Smooth muscle cell of the brain vasculature (primary cell): Measurements from ENCODE around the gene PRAMEF2.
"Not testable (repeated sequence)": the region's sequence is repeated elsewhere in the genome, so short reads cannot be mapped to it uniquely, and the experiment has no call there.

Experiments used
- DNase-seq: peaks from one replicate; pipeline ENCODE4 v3.0.0-alpha.2; 2012; ENCODE audit warnings: low read depth, low spot score

Gene PRAMEF2

GRCh38 chr1:12856786-12857185, at the start of gene PRAMEF2:
Gene PRAMEF2, plus strand, starts transcription at chr1:12857086. Its CDS starts 1,924 bp downstream, at chr1:12859010.
- not testable (repeated sequence) for DNase-seq

GRCh38 chr1:12809933-12810332, 47.0 kb upstream of the PRAMEF2 start:
- no peak for DNase-seq

GRCh38 chr1:12810691-12811408, 46.0 kb upstream of the PRAMEF2 start:
- DNase-seq, result no peak

GRCh38 chr1:12811409-12811784, 45.5 kb upstream of the PRAMEF2 start:
- DNase-seq, result no peak

GRCh38 chr1:12819061-12819460, 37.8 kb upstream of the PRAMEF2 start:
- DNase-seq, result not testable (repeated sequence)

DNA sequence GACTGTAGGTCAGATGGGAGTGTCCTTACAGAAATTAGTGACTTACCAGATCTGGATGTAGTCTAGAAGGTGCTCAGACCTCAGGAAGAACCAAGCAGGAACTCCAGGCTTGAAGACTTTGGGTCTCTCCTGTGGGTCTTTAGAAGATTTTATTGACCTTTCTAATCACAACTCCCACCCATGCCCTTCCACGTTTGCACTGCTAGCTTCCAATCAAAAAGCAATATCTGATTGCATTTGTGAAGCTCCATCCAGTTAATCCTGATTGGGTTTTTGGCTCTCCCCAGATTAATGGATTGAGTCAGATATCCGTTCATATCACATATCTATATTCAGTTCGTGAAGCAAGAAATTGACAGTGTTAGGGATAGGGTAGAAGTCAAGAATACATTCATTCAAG, 25.6 kb upstream of the PRAMEF2 start, which contains the start of gene PRAMEF11:
Gene PRAMEF11, minus strand, starts transcription at position 101 of the 400 bp plus-strand sequence. CDS start 2,621 bp downstream, outside the sequence.
- not testable (repeated sequence) for DNase-seq

DNA sequence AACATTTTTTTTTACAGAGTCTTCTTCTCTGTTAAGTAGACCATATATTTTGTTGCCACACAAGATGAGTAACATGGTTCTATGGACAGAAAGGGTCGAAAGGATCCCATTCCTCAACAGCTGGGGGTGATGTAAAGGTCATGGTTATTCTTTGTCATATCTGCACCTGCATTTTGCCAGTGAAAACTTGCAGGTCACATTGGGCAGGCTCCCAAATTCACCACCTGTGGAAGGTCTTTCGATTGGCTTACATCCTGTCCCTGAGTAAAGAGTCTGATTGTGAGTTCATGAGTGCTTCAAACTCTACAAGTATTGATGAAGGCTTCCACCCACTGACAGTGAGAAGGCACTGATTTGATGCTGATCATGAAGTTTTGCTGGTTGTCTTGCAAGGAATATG, 23.6 kb upstream of the PRAMEF2 start:
- not testable (repeated sequence) for DNase-seq

- DNase-seq, result not testable (repeated sequence)
These were observed 8.3 kb upstream of the PRAMEF2 start, which contains the start of gene HNRNPCL1 for GRCh38 chr1:12848620-12849019. Gene HNRNPCL1, minus strand, starts transcription at chr1:12848720. Its CDS starts 431 bp downstream, at chr1:12848289.

GRCh38 chr1:12851779-12852178, 5.1 kb upstream of the PRAMEF2 start:
- no peak for DNase-seq

- DNase-seq, result not testable (repeated sequence)
These were observed 6.4 kb downstream of the PRAMEF2 start for GRCh38 chr1:12863131-12863880.

GRCh38 chr1:12878453-12878852, 21.6 kb downstream of the PRAMEF2 start:
- not testable (repeated sequence) for DNase-seq

GRCh38 chr1:12886101-12886500, 29.2 kb downstream of the PRAMEF2 start, which contains the start of gene PRAMEF4:
Gene PRAMEF4, minus strand, starts transcription at chr1:12886201. Its CDS starts 2,807 bp downstream, at chr1:12883394.
- DNase-seq, result not testable (repeated sequence)

GRCh38 chr1:12898170-12898569, 41.3 kb downstream of the PRAMEF2 start, which contains the start of gene PRAMEF10:
Gene PRAMEF10, minus strand, starts transcription at chr1:12898270. Its CDS starts 2,423 bp downstream, at chr1:12895847.
- DNase-seq, result not testable (repeated sequence)

GRCh38 chr1:12899186-12899585, 42.3 kb downstream of the PRAMEF2 start:
- DNase-seq, result not testable (repeated sequence)

DNA sequence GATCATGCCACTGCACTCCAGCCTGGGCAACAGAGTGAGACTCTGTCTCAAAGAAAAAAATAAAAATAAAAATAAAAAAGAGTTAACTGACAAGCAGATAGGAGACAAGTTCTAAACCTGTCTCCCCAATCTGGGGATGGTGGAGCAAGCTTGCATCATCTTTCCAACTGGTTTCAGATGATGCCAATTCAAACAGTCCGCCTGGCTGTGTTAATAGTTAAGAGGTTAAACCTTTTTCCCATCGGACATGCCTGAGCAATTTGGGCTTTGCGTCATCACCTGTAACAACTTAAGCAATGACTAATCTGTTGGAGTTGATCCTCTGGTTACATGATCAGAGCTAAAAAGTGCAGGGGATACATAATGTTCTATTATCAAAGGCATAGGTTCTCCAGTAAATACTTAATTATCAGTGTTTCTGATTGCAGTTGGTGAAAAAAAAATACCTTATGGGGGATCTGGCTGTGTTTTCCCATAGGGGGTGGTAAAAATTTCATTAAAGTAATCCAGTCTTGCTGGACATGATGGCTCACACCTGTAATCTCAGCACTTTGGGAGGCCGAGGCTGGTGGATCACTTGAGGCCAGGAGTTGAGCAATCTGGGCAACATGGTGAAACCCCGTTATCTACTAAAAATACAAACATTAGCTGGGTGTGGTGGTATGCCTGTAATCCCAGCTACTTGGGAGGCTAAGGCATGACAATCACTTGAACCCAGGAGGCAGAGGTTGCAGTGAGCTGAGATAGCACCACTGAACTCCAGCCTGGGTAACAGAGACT, 47.1 kb downstream of the PRAMEF2 start:
- DNase-seq, result not testable (repeated sequence)
